Adipose tissue (tissue), 3 donors: ENCODE results near the gene LZTS3. TPM values are rescaled to one million over a fixed set of nuclear protein-coding genes. Genes with fewer than 3 reads are reported as not detected.

ENCODE experiments used
- H3K27ac ChIP-seq: one replicate; pipeline ENCODE4 v1.5.1; 2013; ENCODE audit warnings: low read depth, low read length
- WGBS, 3 donors: extraction: QIAGEN DNeasy Blood & Tissue Kit; methylation state at CpG; one replicate each; pipeline ENCODE4 v1.1.7; 2013; 5-methylcytosine and 5-hydroxymethylcytosine counted together
- polyA plus RNA-seq, 3 donors: library from polyadenylated mRNA; stranded (reverse); fragments of 200-250 nt; gene quantifications; one replicate each; pipeline ENCODE4 v1.2.3, GENCODE V29; 2013
- donor health status: healthy with polysubstance abuse.
- donor health status: Bipolar disorder and iron deficiency.
- donor health status: healthy.

Gene LZTS3
- polyA plus RNA-seq, 3 donors: 4.0 to 18.4 (median 5.1) TPM

DNA sequence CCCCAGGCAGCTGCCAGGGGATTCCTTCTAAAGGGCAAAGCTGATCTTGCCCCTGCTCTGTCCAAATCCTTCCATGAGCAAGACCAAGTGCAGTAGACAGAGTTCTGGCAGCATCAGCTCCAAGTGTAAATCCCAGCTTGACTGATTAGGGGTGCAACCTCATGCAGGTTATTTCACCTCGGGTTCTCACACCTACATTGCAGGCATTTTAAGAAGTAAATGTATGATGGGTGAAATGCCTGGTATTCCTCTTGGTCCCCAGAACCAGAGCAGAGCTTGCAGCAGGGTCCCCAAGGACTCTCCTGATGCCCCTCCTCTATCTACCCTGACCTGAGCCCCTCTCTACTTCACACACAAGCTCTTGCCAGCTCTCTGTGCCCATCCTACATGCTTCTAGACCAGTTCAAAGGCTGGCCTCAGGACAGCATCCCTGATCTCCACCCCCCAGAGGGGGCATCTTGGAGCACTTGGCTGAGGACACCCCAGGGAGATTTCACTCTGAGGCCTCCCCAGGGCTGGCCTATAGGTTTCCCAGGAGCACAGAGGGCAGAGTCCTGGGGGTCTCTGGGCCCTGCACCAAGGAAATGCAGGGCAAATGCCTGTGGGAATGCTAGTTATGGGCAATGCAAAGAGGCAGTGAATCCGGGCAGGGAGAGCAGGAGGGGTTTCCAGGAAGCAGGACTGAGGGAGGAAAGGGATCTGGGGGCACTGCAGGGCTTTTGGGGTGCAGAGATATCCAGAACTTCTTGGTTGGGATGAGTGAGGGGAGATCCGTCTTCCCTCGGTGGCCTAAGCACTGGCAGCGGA is 1.0 kb downstream of the LZTS3 start:
- WGBS, 3 donors: 33 to 43% (median 40%) methylated on average over 5 of the region's 5 CpGs
- H3K27ac ChIP-seq: no peak overlapping the region

DNA sequence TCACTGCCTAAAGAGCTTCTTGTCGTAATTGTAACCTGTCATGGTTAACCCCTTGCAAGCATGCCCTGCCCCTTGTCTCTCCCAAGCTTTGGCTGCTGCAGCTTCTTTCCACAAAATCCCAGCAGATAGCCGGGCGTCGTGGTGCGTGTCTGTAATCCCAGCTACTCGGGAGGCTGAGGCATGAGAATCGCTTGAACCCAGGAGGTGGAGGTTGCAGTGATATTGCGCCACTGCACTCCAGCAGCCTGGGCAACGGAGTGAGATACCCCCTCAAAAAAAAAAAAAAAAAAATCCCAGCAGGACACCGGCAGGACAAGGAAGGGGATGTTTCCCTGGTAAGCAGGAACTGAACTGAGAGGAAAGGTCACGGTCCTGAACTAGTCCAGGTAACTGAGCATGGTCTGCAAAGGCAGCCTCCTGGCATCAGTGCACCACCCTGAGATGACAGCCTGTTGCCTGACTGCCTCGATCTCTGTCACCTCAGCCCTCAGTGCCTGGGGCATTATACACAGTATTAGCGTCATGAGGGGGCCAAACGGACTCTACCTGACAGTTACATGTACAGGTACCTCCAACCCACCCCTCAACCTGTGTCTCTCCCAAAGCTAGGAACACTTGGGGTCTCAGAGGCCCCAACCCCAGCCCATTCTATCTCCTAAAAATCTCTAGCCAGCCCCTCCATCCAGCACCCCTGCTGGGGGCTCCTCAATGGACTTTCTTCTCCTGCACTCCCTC is 1.8 kb downstream of the LZTS3 start:
- 80 to 87% (median 81%) methylated on average over 14 of the region's 14 CpGs for WGBS, 3 donors
- no peak overlapping the region for H3K27ac ChIP-seq

DNA sequence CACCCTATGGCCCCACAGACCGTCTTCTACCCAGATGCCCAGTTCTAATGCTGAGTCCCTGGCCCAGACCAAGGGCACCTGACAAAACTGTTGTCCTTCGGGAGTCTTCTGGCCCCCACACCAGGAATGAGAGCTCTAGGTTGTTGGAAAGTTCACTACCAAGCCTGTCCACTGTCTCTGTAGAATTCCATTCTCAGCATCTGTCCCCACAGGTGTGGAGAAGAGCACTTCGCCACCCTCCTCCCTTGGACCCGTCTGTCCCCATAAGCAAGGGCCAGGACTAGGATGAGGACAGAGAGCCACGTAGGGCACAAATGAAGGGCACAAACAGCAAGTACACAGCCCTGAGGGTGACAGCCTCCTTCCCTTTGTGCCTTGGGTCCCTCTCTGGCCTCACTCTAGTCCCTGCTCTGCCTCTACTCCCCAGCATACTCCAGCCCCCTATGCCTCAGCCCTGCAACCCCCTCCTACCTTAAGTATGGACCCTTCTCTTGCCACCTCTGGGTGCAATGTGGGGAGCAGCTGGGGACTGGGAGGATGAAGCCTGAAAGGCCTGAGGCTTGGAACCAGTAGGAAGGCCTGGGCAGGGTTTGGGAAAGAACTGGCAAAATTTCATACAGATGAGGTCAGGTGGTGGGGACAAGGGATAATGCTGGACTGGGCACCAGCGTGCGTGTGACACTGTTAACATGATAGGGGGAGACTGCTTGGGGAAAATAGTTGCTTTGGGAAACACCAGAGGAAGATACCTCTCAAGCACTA is 4.3 kb downstream of the LZTS3 start:
- 78 to 82% (median 80%) methylated on average over 7 of the region's 7 CpGs for WGBS, 3 donors
- no peak overlapping the region for H3K27ac ChIP-seq

DNA sequence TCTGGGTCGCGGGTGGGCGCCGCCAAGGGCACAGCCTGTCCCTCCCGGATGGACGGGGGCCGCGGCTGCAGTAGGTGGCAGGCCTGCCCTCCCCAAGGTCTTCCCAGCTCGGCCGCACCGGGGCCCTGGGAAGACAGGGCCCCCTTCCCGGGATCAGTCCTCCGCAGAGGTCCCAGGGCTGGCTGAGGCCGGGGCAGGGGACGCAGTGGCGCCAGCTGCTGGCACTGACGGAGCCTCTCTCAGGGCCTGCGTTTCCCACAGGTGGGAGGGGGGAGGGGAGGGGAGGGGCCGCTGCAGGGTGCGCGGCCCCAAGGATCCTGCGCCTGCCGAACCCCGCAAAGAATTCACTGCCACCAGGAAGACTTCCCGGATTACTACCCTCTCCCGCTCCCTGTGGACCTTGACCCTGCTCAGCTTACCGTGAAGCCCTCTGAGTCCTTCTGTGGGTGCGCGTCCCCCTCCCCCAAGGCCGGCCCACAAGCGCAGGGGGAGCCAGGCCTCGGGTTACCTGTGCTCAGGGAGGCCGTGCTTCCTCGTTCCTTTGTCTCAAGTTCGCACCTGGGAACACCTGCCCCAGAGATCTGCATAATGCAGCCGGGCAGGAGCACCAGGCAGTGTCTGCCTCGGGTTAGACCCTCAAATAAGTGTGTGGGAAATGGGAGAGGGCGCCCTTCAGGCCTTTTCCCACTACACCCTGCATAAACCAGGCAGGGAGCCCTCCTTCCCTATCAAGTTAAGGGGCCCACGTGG is 5.1 kb downstream of the LZTS3 start:
- WGBS, 3 donors: 14 to 41% (median 36%) methylated on average over 32 to 39 of the region's 39 CpGs
- no peak overlapping the region for H3K27ac ChIP-seq

DNA sequence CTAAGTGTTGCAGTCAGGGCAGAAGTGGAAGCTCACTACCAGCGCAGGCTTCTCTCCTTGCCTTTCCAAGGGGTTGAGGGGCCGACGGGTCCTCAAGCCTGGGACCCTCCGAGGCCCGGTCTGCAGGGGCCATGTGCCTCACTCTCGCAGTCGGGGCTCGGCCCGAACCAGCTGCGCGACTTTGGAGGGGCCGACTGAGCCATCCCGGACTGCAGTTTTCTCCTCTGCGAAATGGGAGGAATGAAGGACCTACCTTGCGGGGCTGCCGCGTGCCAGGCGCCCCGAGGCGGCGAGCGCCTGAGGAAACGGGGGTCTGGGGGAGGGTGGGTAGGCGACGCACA is 5.6 kb downstream of the LZTS3 start:
- H3K27ac ChIP-seq: no peak overlapping the region
- 25 to 61% (median 51%) methylated on average over 15 to 25 of the region's 25 CpGs for WGBS, 3 donors

DNA sequence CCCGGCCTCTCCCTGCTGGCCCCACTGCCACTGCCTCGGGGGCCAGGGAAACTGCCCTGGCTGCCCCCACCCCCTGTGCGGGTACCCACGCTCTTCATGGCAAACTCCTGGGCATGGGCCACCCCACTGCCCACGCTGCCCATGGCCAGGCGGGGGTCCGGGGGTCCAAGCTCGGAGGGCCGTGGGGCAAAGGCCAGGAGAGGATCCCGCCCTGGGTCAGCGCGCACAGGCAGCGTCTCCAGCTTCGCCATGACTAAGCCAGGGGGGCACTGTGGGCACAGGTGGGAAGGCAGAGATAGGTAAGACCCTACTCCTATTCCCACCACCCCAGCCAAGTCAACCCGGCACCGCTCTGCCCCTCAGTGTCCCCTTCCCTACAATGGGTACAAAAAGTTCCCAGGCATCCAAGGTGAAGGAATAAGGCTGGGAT is 6.4 kb downstream of the LZTS3 start:
- 95 to 99% (median 98%) methylated on average over 16 of the region's 16 CpGs for WGBS, 3 donors
- no peak overlapping the region for H3K27ac ChIP-seq

DNA sequence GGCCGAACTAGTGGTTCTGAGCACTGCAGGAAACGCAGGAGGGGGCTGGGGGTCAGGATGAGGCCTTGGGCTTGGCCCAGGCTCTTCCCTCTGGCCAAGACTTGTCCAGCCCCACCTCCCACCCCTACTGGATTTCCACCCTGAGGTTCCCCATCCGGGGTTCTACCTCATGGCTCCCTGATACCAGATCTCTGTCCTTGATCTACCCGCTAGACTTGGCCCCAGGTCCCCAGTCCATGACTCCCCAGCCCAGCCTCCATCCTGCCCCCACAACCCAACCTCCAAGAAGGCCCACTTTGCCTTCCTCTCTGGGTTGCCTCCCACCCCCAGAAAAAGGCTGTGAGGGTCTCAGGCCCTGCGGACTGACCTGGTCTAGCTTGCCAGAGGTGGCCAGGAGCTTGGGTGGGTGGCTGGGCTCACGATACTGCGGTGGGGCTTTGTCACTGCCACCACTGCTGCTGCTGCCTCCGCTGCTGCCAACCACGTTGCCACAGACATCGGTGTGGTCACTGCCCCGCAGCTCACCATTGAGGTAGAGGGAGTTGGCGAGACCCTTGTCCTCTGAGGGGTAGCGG is 6.9 kb downstream of the LZTS3 start:
- H3K27ac ChIP-seq: no peak overlapping the region
- 86 to 94% (median 93%) methylated on average over 13 of the region's 13 CpGs for WGBS, 3 donors

DNA sequence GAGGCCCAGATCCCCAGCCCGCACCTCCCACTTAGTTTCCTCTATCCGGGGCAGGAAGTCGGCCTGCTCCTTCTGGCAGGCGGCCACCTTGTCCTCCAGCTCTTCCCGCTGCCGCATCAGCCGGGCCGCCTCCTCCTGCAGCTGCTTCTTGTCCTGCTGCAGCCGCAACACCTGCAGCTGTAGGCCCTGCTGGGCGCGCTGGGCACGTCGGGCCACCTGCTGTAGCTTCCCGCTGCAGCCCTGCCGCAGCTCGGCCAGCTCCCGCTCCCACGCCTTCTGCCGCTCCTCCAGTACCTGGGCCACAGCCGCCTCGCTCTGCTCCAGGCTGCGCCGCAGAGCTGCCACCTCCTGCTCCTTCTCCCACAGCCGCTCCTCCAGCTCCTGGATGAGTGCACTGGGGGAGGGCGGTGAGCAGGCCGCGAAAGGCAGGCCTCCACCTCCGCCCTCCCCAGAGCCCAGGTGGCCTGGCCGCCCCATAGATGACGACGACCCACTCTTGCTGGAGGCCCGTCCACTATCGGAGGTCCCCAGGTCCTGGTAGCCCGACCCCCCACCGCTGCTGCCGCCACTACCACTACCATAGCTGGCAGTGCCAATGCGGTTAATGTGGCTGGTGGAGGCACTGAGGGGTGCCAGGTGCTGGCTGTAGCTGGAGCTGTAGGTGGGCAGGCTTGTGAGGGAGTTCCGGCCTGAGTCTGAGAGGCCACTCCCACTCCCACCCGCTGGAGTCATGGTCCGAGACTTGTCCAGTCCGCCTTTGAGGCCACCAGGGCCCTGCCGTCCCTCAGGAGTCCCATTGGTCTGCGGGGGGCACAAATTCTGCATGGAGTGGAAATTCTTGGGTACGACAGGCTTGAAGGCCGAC is 7.6 kb downstream of the LZTS3 start:
- no peak overlapping the region for H3K27ac ChIP-seq
- 63 to 69% (median 67%) methylated on average over 40 to 45 of the region's 45 CpGs for WGBS, 3 donors

DNA sequence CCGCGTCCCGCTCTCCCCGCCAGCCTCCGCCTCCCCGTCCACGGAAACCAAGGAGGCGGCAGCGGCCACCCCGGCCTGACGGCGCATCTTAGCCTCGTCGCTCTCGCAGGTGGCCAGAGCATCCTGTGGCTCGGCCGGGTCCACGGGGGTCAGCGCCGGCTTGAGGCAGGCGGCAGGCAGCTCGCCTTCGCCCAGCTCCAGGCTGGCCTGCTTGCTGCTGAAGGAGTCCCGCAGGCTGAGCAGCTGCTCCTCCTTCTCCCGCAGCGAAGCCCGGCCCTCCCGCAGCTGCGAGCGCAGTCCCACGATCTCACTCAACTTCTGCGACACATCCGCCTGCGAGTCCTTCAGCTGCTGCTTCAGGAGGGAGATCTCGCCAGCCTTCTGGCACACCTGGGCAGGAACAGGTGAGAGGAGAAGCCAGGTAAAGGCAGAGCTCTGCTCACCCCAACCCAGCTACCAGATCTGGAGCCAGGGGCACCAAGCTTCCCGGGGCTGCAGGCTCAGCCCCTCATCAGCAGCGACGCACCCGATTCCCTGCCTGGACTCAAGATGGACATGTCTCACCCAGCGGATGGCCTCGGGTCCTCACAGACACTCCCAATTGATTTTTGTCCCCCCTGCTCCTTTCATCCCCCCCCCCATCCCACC is 8.5 kb downstream of the LZTS3 start:
- H3K27ac ChIP-seq: no peak overlapping the region
- 78 to 94% (median 81%) methylated on average over 41 of the region's 41 CpGs for WGBS, 3 donors

DNA sequence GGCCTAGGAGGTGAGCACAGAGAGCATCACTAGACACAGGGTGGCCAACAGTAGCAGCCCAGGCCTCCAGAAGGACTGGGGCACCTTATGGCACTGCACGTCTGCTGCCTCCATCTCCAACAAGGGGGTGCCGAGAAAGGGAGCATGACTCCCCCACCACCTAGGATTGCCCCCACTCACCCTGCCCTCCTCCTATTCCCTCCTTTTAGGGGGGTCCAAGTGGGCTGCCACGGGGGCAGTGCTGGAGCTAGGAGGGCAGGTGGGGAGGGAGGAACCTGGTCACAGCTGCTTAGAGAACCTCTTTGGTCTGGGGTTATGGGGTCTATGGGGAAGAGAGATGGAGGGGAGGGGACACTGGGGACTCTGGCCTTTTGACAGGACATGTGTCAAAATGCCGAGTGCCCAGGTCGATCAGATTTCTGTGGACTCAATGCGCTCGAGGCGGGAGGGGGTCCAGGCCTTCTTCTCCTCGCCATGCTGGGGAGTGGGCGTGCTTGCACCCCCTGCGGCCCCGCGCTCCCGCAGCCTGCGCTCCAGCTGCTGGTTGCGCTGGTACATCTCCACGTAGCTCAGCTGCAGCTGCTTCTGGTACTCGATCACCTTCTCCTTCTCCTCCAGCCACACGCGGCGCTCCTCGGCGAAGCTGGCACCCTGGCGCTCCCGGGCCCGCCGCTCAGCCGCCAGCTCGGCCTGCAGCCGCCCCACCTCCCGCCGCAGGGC is 9.1 kb downstream of the LZTS3 start:
- WGBS, 3 donors: 85 to 92% (median 89%) methylated on average over 27 to 32 of the region's 32 CpGs

DNA sequence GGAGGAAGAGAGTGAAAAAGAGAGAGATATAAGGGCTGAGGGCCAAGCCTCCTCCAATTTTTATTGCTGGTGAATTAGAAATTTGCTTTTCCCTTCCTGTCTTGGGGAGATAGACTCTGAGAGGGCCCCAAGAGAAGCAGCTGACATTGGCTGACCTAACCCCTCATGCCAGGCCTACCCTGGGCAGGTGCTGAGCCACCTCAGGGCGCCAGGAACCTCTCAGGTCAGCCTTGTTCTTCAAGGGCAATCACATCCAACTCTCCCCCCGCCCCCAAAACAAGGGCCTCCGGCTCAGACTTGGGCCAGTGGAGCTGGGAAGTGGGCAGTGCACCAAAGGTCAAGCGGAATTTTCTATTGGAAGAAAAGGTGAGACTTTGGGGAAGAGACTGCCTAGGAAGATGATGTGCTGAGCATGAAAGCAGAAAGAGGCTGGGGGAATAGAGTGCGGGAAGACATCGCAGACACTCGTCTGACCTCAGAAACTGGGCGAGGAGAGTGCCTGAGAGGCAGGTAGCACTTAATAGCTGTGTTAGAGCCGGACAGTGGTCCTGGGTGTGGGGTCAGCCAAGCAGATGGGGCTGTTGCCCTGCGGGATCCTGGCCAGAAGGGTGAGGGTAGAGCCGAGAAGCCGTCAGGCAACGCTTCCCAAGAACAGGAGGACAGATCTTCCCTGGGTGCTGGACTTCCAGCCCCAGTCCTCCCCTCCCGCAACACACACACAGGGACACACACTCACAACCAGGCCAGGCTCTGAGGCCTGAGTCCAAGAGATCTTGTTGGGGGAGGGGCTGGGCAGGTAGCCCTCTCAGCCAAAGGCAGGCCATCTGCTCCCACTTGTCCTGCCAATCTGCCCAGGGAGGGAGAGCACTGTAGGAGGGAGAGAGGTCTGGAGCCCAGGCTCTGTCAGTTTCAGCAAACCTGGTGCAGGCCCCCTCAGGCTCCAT is 10.0 kb downstream of the LZTS3 start:
- 86 to 92% (median 91%) methylated on average over 14 of the region's 14 CpGs for whole genome bisulfite sequencing, 3 donors
- no peak overlapping the region for H3K27ac ChIP-seq

More for the DNA sequence above, 9.1 kb downstream of the LZTS3 start:
- H3K27ac ChIP-seq: no peak overlapping the region

DNA sequence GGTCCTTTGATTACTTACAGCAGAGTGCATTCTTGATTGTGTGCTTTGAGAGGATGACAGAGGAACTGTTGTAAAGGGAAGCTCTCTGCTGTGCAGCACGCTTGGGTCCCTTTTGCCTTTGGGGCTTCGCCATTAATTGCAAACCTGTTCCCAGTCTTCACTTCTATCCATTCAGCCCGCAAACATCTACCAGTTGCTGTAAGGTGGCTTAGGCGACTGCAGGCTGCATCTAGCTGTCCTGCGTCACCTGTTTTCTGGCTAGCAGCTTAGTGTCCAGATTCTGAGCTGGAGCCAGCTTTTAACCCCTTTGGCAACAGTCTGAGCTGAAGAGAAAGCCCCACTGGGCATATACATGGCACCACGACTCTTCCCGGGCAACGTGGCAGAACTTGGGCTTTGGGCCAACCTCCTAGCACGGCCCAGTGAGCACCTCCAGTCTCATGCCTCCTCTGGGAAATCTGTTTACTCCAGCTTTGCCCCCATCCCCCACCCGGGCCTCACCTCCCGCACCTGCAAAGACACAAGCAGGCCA is 11.2 kb downstream of the LZTS3 start:
- H3K27ac ChIP-seq: no peak overlapping the region
- 29 to 63% (median 63%) methylated on average over 11 of the region's 11 CpGs for WGBS, 3 donors

DNA sequence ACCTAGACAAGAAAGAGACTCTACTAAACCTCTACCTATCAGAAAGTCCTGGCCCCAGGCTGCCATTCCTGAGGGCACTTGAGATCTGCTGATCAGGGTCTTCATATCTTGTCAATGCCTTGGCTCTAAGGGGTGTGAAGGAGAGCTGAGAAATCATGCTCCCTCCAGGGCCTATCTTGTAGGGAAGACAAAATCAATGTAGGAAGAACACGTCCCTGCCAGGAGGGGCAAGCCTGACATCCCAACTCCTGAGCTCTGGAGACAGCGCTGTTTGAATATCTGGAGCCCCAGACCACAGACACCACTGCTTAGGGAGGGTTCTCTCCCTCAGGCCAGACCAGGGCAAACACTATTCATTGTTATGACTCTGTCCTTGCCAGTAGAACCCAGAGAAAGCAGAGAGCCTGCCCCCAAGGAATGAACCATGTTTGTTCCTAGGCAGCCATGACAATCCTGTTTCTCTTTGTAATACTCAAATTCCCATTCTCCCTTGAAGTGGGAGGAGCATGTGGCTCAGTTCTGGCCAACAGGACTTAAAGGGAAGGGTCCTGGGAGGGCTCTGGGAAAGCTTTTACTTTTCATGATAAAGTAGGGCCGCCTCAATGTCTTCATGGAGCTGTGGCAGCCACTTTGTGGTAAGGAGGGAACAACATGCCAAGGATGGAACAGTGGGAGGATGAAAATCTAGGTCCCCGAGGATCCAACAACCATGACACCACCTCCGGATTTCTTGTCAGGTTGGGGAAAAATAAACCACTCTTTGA is 11.9 kb downstream of the LZTS3 start:
- WGBS, 3 donors: 67 to 82% (median 77%) methylated on average over 5 of the region's 5 CpGs
- no peak overlapping the region for H3K27ac ChIP-seq

DNA sequence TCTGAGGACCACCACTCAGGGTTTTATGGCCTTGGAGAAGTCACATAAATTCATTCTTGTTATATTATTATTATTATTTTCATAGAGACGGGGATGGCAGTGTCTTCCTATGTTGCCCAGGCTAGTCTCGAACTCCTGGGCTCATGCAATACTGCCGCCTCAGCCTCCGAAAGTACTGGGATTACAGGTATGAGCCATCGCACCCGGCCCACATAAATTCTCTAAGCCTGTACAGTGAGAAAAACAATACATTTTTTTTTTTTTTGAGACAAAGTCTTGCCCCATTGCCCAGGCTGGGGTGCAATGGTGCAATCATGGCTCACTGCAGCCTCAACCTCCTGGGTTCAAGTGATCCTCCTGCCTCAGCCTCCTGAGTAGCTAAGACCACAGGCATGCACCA is 12.9 kb downstream of the LZTS3 start:
- H3K27ac ChIP-seq: no peak overlapping the region
- WGBS, 3 donors: 93 to 96% (median 95%) methylated on average over 6 of the region's 6 CpGs
